Gastrocnemius medialis (tissue), 4 donors: ENCODE results near the gene CCDC171.

Source experiments
- CTCF ChIP-seq, 5 experiments: fragments of 450-650 bp in 3 of 5; fragments of 200-600 bp in 2 of 5; sonication (generic) in 2 of 5; IDR thresholded peaks in 4 of 5; conservative IDR thresholded peaks in 1 of 5; 1 replicate in 4 of 5; 2 replicates in 1 of 5; pipeline ENCODE4 v1.5.1; 2016 to 2019; ENCODE audit warnings: antibody characterized with exemption in 5 of 5, mild to moderate bottlenecking in 3 of 5, moderate library complexity in 3 of 5
- POLR2A ChIP-seq, 2 donors: fragments of 450-650 bp; IDR thresholded peaks; one replicate each; pipeline ENCODE4 v1.6.1; 2017; ENCODE audit warnings: antibody characterized with exemption in 2 of 2, mild to moderate bottlenecking in 2 of 2, moderate library complexity in 2 of 2

DNA sequence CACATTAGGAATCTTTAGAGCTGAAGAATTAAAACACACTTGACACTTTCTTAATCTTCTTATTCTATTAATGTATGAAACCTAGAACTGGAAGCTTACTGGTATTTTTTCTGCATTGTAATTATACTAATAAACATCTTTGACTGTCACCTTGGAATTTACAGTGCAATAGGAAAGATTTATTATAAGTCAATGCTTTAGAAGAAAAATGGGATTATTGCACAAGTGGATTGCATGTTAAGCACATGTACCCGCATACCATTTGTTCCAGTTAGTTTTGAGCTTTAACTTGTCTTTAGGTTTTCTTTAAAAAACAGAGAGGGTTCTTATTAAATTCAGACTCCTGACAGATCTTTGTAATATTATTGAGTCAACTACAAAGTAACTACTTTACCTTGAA, 278.5 kb downstream of the CCDC171 start:
- no peak for TF ChIP-seq CTCF (IDR thresholded peaks at IDR 0.05 in 4 of 5, conservative IDR thresholded peaks at IDR 0.05 in 1 of 5)
- no peak for TF ChIP-seq POLR2A (IDR thresholded peaks at IDR 0.05)
